IMR-90 (cell line): ENCODE measurements around the gene CRTC1.

Source experiments
- CTCF ChIP-seq: conservative IDR thresholded peaks from 2 replicates; pipeline ENCODE4 v1.5.1; 2012; ENCODE audit warnings: mild to moderate bottlenecking, low read depth, low read length, improper control_type of control experiment
- MXI1 ChIP-seq: IDR thresholded peaks from 2 replicates; pipeline ENCODE4 v1.6.1; 2012; ENCODE audit warnings: low read depth, mild to moderate bottlenecking, low read length, moderate library complexity, borderline replicate concordance
- SMC3 ChIP-seq: fragments of 150-350 bp; IDR thresholded peaks from 2 replicates; pipeline ENCODE4 v1.6.1; 2016; ENCODE audit warnings: low read depth, mild to moderate bottlenecking, antibody characterized with exemption, low read length, moderate library complexity

GRCh38 chr19:18800079-18800478 is 116.6 kb downstream of the CRTC1 start:
- no peak for TF ChIP-seq CTCF
- TF ChIP-seq MXI1 = no peak
- TF ChIP-seq SMC3 = no peak
